Common myeloid progenitor, CD34-positive (primary cell): ENCODE measurements around the gene RPL26.
"Not testable (repeated sequence)": the region's sequence is repeated elsewhere in the genome, so short reads cannot be mapped to it uniquely, and the experiment has no call there.

Source experiments
- CTCF ChIA-PET: fragments of 350-600 bp; sonication (Branson Sonifier 250); formaldehyde crosslinking; loops from one replicate; lab custom pipeline; 2021; ENCODE audit warnings: antibody characterized with exemption; lab: Charles Lee
- POLR2A ChIA-PET: fragments of 350-600 bp; sonication (Branson Sonifier 250); formaldehyde crosslinking; loops from one replicate; lab custom pipeline; 2021; ENCODE audit warnings: antibody characterized with exemption; lab: Charles Lee
- DNase-seq, 3 donors: peaks; one replicate each; pipeline versions ENCODE4 v3.0.0 to v3.0.0-alpha.2; 2013
- H3K27ac ChIP-seq, 2 experiments: 1 replicate in 1 of 2; 2 replicates in 1 of 2; pipeline ENCODE4 v1.7.0; 2013; ENCODE audit warnings: inconsistent platforms in 2 of 2, low read length in 2 of 2, mild to moderate bottlenecking in 2 of 2, low read depth in 1 of 2, moderate library complexity in 1 of 2; ENCODE audit not compliant: severe bottlenecking in 2 of 2, insufficient read depth in 1 of 2, poor library complexity in 1 of 2
- H3K27me3 ChIP-seq, 5 experiments: replicated peaks in 2 of 5; 1 replicate in 3 of 5; 2 replicates in 2 of 5; pipeline versions ENCODE4 v1.6.1 to v1.7.0; 2013; ENCODE audit warnings: low read length in 4 of 5, mild to moderate bottlenecking in 2 of 5, moderate library complexity in 2 of 5, inconsistent platforms in 1 of 5; ENCODE audit not compliant: insufficient read depth in 5 of 5, control insufficient read depth in 4 of 5
- H3K36me3 ChIP-seq, 4 experiments: 1 replicate in 2 of 4; 2 replicates in 2 of 4; pipeline versions ENCODE4 v1.6.1 to v1.7.0; 2013; ENCODE audit warnings: low read length in 3 of 4, control low read depth in 1 of 4, mild to moderate bottlenecking in 1 of 4; ENCODE audit not compliant: control insufficient read depth in 4 of 4, insufficient read depth in 4 of 4
- H3K4me1 ChIP-seq, 4 experiments: 1 replicate in 3 of 4; 2 replicates in 1 of 4; pipeline versions ENCODE4 v1.6.1 to v1.7.1; 2013; ENCODE audit warnings: low read length in 3 of 4, mild to moderate bottlenecking in 3 of 4, control low read depth in 1 of 4, inconsistent platforms in 1 of 4, moderate library complexity in 1 of 4; ENCODE audit not compliant: control insufficient read depth in 4 of 4, insufficient read depth in 4 of 4; ENCODE audit errors: control extremely low read depth in 1 of 4
- H3K4me3 ChIP-seq, 7 experiments: 1 replicate in 4 of 7; 2 replicates in 3 of 7; pipeline versions ENCODE4 v1.5.1 to v1.7.0; 2013; ENCODE audit warnings: mild to moderate bottlenecking in 7 of 7, low read length in 6 of 7, moderate library complexity in 6 of 7, inconsistent platforms in 2 of 7, low read depth in 2 of 7, control low read depth in 1 of 7; ENCODE audit not compliant: insufficient read depth in 4 of 7, control insufficient read depth in 1 of 7; ENCODE audit errors: extremely low read depth in 1 of 7
- H3K9me3 ChIP-seq, 5 experiments: 1 replicate in 4 of 5; 2 replicates in 1 of 5; pipeline versions ENCODE4 v1.6.1 to v1.7.1; 2013; ENCODE audit warnings: low read length in 4 of 5, mild to moderate bottlenecking in 2 of 5, inconsistent platforms in 1 of 5, low read depth in 1 of 5, moderate library complexity in 1 of 5; ENCODE audit not compliant: control insufficient read depth in 4 of 5, insufficient read depth in 2 of 5; ENCODE audit errors: control extremely low read depth in 1 of 5
- WGBS: methylation state at CpG from one replicate; pipeline ENCODE4 v1.1.5; 2013; ENCODE audit not compliant: insufficient coverage; 5-methylcytosine and 5-hydroxymethylcytosine counted together

Gene RPL26

DNA sequence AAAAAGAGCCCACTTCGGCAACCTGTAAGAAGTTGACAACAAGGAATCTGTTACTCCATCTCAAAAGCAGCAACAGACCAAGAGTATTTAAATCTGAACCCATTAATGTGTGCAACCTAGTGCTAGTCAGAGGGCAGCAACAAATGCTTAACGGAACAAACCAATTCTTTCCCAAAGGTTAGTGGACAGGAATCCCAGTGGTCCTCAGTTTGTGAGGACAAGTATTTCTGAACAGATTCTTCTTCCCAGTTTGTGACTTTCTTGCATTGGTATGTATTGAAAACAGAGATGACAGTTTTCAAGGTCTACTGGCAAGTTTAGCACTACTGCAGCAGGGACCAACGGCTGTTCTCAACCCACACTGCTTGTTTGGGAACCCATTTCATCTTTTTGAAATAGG lies 2.9 kb downstream of the RPL26 start:
- CTCF ChIA-PET: no interaction called here
- H3K4me1 ChIP-seq: peaks cover 8 to 55% (median 44%) of the 10 kb centered on the region in 4 experiments
- peak overlapping the region in 1 of 2 experiments; percentile 44 for H3K27ac ChIP-seq
- H3K27me3 ChIP-seq: no peaks in the 10 kb centered on the region
- H3K4me3 ChIP-seq: no peak overlapping the region
- POLR2A ChIA-PET: no interaction called here
- no peak for DNase-seq
- no peaks in the 10 kb centered on the region for H3K9me3 ChIP-seq
- peaks cover 7 to 52% (median 38%) of the 10 kb centered on the region in 4 experiments for H3K36me3 ChIP-seq
- 100% methylated on average over 1 of the region's 3 CpGs for WGBS

GRCh38 chr17:8378117-8378516 lies 4.9 kb downstream of the RPL26 start:
- Histone ChIP-seq H3K36me3 (peaks cover 7 to 52% (median 38%) of the 10 kb centered on the region in 4 experiments), H3K4me1 (peaks cover 8 to 45% (median 39%) of the 10 kb centered on the region in 4 experiments)
- H3K27me3 ChIP-seq, H3K4me3 ChIP-seq, H3K27ac ChIP-seq, POLR2A ChIA-PET, H3K9me3 ChIP-seq, CTCF ChIA-PET, DNase-seq: not testable (repeated sequence)
- 100% methylated on average over 6 of the region's 8 CpGs for WGBS

- H3K27ac ChIP-seq: no peak overlapping the region
- ChIA-PET POLR2A (interaction anchor here (0.6 to 2.0 kb wide), 2 partner anchors 82 to 758 kb away, joined by 4 to 5 read pairs; partner anchors contain the start of gene SLC25A35), CTCF (interaction anchor here (0.8 to 2.6 kb wide), 9 partner anchors 14 to 82 kb away, joined by 3 to 15 read pairs (median 3); partner anchors contain the start of gene SLC25A35)
- no peak for DNase-seq
- no peaks in the 10 kb centered on the region for H3K9me3 ChIP-seq
- peaks cover 7 to 52% (median 38%) of the 10 kb centered on the region in 4 experiments for H3K36me3 ChIP-seq
- H3K27me3 ChIP-seq: no peaks in the 10 kb centered on the region
- WGBS: 95% methylated on average over 3 of the region's 4 CpGs
- H3K4me1 ChIP-seq: peaks cover 6 to 45% (median 39%) of the 10 kb centered on the region in 4 experiments
- H3K4me3 ChIP-seq: no peak overlapping the region
Observed at GRCh38 chr17:8377422-8377821, 5.6 kb downstream of the RPL26 start.

DNA sequence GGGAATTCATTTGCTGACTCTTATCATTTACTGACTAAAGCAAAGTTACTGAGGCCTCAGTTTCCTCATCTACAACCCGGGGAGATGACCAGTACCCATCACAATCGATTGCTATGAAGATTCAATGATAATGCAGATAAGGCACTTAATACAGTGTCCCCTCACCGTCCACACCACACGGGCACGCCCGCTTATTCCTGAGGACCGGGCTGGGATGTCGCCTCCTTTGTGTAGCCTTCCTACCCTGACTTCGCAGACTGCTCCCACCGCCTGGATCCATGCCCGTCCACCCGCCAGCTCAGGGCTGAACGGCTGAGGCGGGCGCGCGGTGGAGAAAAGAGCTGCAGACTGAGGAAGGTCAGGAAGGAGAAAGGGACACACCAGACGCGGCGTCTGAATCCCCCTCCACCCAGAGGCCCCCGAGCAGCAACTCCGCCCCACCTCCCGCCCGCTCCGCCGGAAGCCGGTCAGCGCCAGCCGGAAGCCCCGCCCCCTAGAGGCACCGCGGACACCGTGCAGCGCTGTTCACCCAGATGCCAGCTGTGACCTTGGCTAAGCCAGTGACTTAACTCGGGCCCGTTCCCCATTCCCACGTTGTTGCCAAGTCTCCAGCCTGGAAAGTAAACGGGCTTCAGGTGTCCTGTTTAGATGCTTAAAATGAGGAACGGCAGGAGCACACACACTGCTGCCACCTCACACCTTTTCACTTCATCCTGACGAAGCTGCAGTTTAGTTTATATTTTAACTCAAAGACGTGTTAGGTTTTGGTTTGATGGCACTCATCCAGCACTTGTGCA lies 6.5 kb downstream of the RPL26 start, which contains the start of gene KRABD2:
Gene KRABD2 (minus strand): TSS at position 434 of the 797 bp plus-strand sequence.
- 3% methylated on average over 26 of the region's 41 CpGs for WGBS
- POLR2A ChIA-PET: interaction anchor here (0.8 to 2.0 kb wide), 6 partner anchors 14 to 184 kb away, joined by 3 to 6 read pairs (median 4); partner anchors contain the start of gene SLC25A35
- peak within 1 kb of the TSS; percentile 62 to 87 for H3K27ac ChIP-seq
- CTCF ChIA-PET: interaction anchor here (0.8 to 2.6 kb wide), 14 partner anchors 15 to 81 kb away, joined by 3 to 15 read pairs (median 3); partner anchors contain the start of genes ODF4 and SLC25A35
- peaks cover 7 to 49% (median 42%) of the 10 kb centered on the region in 4 experiments for H3K36me3 ChIP-seq
- peak within 1 kb of the TSS; percentile 59 to 99 (median 88) for H3K4me3 ChIP-seq
- DNase-seq: peak; percentile 88 to 95 (median 95)
- H3K27me3 ChIP-seq: no peaks in the 10 kb centered on the region
- H3K9me3 ChIP-seq: no peaks in the 10 kb centered on the region
- H3K4me1 ChIP-seq: peaks cover 0 to 36% (median 31%) of the 10 kb centered on the region in 4 experiments

DNA sequence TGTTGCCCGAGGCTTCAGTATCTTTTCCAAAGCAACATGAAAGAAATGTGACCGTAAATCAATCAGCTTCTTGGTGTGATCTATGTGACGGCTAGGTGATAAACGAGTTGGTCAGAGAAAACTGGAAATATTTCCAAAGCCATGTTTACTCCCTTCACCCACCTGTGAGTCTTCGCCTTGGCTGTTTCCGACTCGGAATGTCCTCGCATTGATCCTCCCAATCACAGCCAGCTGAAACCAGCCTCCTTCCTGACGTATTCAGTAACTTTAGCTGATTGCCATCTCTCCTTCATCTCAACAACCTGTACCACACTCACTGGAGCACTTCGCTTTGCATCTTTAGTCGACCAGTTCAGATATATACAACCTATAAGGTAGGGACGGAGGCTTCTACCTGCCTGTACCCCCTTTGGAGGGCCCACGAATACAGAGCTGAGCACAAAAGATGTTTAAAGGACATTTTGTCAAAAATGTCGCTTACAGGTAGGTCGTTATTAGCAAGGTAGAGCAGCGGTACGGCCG lies 7.2 kb downstream of the RPL26 start:
- ChIA-PET CTCF (interaction anchor here (1.0 to 2.6 kb wide), 7 partner anchors 14 to 48 kb away, joined by 3 to 15 read pairs (median 6); partner anchors contain the start of gene ODF4), POLR2A (interaction anchor here (1.1 to 2.0 kb wide), 4 partner anchors 16 to 183 kb away, joined by 3 to 6 read pairs (median 6); partner anchors contain the start of gene SLC25A35)
- Histone ChIP-seq H3K4me3 (peak overlapping the region; percentile 59 to 99 (median 88)), H3K27me3 (no peaks in the 10 kb centered on the region), H3K9me3 (no peaks in the 10 kb centered on the region), H3K36me3 (peaks cover 7 to 44% (median 37%) of the 10 kb centered on the region in 4 experiments), H3K4me1 (peaks cover 0 to 29% (median 24%) of the 10 kb centered on the region in 4 experiments), H3K27ac (peak overlapping the region; percentile 62 to 87)
- WGBS: 43% methylated on average over 12 of the region's 18 CpGs
- peak in 1 of 3 donors; percentile 31 for DNase-seq

GRCh38 chr17:8373856-8374255 lies 9.1 kb downstream of the RPL26 start:
- DNase-seq, POLR2A ChIA-PET: not testable (repeated sequence)

More at GRCh38 chr17:8373856-8374255, 9.1 kb downstream of the RPL26 start:
- H3K27ac ChIP-seq, CTCF ChIA-PET, H3K27me3 ChIP-seq, H3K9me3 ChIP-seq, H3K4me3 ChIP-seq: not testable (repeated sequence)
- H3K36me3 ChIP-seq: peaks cover 5 to 33% (median 31%) of the 10 kb centered on the region in 4 experiments
- 100% methylated on average over 9 of the region's 26 CpGs for WGBS
- H3K4me1 ChIP-seq: peaks cover 6 to 28% (median 27%) of the 10 kb centered on the region in 4 experiments
